KMS-11 (cell line): ENCODE results near the gene ITFG1.
"Not testable (repeated sequence)": the region's sequence is repeated elsewhere in the genome, so short reads cannot be mapped to it uniquely, and the experiment has no call there.

Source experiments
- H2AFZ ChIP-seq: fragments of 200-600 bp; sonication (generic); 2 replicates; pipeline ENCODE4 v1.6.1; 2016; ENCODE audit warnings: antibody characterized with exemption, mixed run types, low read depth
- H3K27ac ChIP-seq: fragments of 200-600 bp; sonication (generic); 2 replicates; pipeline ENCODE4 v1.6.1; 2016; ENCODE audit warnings: mild to moderate bottlenecking, mixed run types
- H3K27me3 ChIP-seq: fragments of 200-600 bp; sonication (generic); 2 replicates; pipeline ENCODE4 v1.6.1; 2017; ENCODE audit warnings: mild to moderate bottlenecking, low read depth, mixed run types, moderate library complexity; ENCODE audit not compliant: insufficient read depth
- H3K36me3 ChIP-seq: fragments of 200-600 bp; sonication (generic); 2 replicates; pipeline ENCODE4 v1.6.1; 2017; ENCODE audit warnings: mild to moderate bottlenecking, mixed run types; ENCODE audit not compliant: insufficient read depth
- H3K4me1 ChIP-seq: fragments of 200-600 bp; sonication (generic); 2 replicates; pipeline ENCODE4 v1.6.1; 2016; ENCODE audit warnings: mild to moderate bottlenecking, low read depth, mixed run types; ENCODE audit not compliant: poor library complexity, severe bottlenecking
- H3K4me2 ChIP-seq: fragments of 200-600 bp; sonication (generic); 2 replicates; pipeline ENCODE4 v1.7.0; 2016; ENCODE audit warnings: mild to moderate bottlenecking, mixed run types
- H3K4me3 ChIP-seq: fragments of 200-600 bp; sonication (generic); IDR thresholded peaks from 2 replicates; pipeline ENCODE4 v1.6.1; 2017; ENCODE audit warnings: low read depth, low read length, mixed read lengths; ENCODE audit not compliant: insufficient read depth
- H3K79me2 ChIP-seq: fragments of 200-600 bp; sonication (generic); 2 replicates; pipeline ENCODE4 v1.6.1; 2016; ENCODE audit warnings: low read depth, mixed run types; ENCODE audit not compliant: insufficient read depth
- H3K9ac ChIP-seq: fragments of 200-600 bp; sonication (generic); 2 replicates; pipeline ENCODE4 v1.6.1; 2016; ENCODE audit warnings: mild to moderate bottlenecking, mixed run types
- H4K20me1 ChIP-seq: fragments of 200-600 bp; sonication (generic); 2 replicates; pipeline ENCODE4 v1.6.1; 2016; ENCODE audit warnings: mild to moderate bottlenecking, mixed run types; ENCODE audit not compliant: insufficient read depth
- TF ChIP-seq, protein P1 (sequence below): fragments of 200-600 bp; sonication (generic); conservative IDR thresholded peaks from 2 replicates; pipeline ENCODE4 v1.6.1; 2017; ENCODE audit warnings: low read depth, mild to moderate bottlenecking, antibody characterized with exemption, low read length, moderate library complexity, mixed read lengths

The ITFG1 gene

DNA sequence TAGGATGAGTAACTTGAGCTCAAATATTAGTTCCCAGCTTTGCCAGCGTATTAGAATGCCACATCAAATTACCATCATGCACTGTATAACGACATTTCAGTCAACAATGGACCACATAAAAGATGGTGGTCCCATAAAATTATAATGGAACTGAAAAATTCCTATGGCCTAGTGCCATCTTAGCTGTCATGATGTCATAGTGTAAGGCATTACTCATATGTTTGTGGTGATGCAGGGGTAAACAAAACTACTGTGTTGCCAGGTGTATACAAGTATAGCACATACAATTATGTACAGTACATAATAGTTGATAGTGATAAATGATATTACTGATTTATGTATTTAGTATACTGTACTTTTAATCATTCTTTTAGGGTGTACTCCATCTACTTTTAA is 262.7 kb downstream of the ITFG1 start:
- no peak overlapping the region for H2AFZ ChIP-seq
- no peaks in the 10 kb centered on the region for H3K4me1 ChIP-seq
- no peak overlapping the region for H3K27ac ChIP-seq
- no peaks in the 10 kb centered on the region for H3K79me2 ChIP-seq
- H3K4me2 ChIP-seq = no peak overlapping the region
- no peak overlapping the region for H3K9ac ChIP-seq
- no peaks in the 10 kb centered on the region for H3K27me3 ChIP-seq
- no peaks in the 10 kb centered on the region for H3K36me3 ChIP-seq
- H4K20me1 ChIP-seq = no peaks in the 10 kb centered on the region
- TF ChIP-seq, protein P1, sequence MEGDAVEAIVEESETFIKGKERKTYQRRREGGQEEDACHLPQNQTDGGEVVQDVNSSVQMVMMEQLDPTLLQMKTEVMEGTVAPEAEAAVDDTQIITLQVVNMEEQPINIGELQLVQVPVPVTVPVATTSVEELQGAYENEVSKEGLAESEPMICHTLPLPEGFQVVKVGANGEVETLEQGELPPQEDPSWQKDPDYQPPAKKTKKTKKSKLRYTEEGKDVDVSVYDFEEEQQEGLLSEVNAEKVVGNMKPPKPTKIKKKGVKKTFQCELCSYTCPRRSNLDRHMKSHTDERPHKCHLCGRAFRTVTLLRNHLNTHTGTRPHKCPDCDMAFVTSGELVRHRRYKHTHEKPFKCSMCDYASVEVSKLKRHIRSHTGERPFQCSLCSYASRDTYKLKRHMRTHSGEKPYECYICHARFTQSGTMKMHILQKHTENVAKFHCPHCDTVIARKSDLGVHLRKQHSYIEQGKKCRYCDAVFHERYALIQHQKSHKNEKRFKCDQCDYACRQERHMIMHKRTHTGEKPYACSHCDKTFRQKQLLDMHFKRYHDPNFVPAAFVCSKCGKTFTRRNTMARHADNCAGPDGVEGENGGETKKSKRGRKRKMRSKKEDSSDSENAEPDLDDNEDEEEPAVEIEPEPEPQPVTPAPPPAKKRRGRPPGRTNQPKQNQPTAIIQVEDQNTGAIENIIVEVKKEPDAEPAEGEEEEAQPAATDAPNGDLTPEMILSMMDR = no peak
- H3K4me3 ChIP-seq = no peak overlapping the region

DNA sequence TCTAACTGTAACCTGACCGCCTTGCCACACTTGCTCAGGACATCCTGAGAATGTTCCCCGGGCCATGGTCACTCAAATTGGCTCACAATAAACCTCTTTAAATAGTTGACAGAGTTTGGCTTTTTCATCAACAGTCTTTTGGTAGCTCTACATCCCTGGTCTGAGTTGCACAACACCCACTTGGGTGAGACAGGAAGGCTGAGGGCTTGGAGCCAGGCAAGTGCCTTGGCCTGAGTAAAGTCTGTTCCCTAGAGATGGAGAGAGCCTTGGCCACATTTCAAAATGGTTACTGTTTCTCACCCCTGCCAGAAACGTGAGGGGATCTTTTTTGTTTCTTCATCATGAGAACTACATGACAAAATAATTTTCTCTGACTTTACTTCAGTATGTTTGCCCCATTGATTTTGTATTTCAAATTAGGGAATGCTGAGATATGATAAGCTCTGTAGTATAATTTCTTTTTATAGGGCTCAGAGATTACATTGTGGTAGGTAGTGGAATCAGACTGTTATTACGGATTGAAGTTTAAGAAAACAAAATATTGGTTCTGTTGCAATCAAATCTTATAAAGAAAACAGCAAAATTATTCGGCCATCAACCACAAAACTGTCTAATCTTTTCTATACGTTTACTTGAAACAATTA is 263.2 kb downstream of the ITFG1 start:
- Histone ChIP-seq H3K4me3 (no peak overlapping the region), H3K4me1 (no peaks in the 10 kb centered on the region), H4K20me1 (no peaks in the 10 kb centered on the region), H3K9ac (no peak overlapping the region), H3K27me3 (no peaks in the 10 kb centered on the region), H3K27ac (no peak overlapping the region), H2AFZ (no peak overlapping the region), H3K79me2 (no peaks in the 10 kb centered on the region), H3K4me2 (no peak overlapping the region), H3K36me3 (no peaks in the 10 kb centered on the region)
- TF ChIP-seq, protein P1 = no peak

DNA sequence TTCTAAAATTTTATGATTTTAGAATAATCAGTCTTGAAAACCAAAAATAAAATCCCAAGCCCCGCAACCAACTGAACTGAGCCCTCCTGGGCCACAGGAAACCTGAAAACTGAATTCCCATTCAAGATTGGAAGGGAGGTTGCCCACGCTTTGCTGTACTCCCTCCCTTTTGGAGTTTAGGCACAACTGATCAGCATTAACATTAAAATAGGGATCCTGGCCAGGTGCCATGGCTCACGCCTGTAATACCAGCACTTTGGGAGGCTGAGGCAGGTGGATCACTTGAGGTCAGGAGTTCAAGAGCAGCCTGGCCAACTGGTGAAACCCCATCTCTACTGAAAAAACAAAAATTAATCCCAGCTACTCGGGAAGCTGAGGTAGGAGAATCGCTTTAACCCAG is 264.4 kb downstream of the ITFG1 start:
- Histone ChIP-seq H3K9ac (no peak overlapping the region), H3K36me3 (no peaks in the 10 kb centered on the region), H3K4me3 (no peak overlapping the region), H3K4me2 (no peak overlapping the region), H3K27me3 (no peaks in the 10 kb centered on the region), H3K79me2 (no peaks in the 10 kb centered on the region), H3K27ac (no peak overlapping the region), H2AFZ (no peak overlapping the region), H3K4me1 (no peaks in the 10 kb centered on the region), H4K20me1 (no peaks in the 10 kb centered on the region)
- TF ChIP-seq, protein P1 = no peak

DNA sequence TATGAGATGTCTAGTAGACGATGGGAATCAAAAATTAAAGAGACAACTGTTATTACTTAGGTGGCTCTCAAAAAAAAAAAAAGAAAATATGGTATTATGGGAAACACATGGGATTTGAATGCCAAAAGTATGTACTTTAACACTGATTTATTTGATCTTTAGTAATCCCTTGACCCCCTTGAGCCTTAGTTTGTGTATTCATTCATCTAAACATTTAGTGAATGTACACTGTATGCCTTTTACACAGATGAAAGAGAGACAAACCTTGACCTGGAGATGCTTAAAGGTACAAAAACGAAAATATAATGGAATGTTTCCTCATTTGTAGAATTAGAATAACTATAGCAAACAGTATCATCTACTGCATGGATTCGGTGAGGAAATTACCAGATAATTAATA is 278.5 kb downstream of the ITFG1 start:
- no peak overlapping the region for H3K27ac ChIP-seq
- no peaks in the 10 kb centered on the region for H3K36me3 ChIP-seq
- H3K4me2 ChIP-seq = no peak overlapping the region
- no peak overlapping the region for H3K9ac ChIP-seq
- H4K20me1 ChIP-seq = no peaks in the 10 kb centered on the region
- no peak overlapping the region for H2AFZ ChIP-seq
- no peak overlapping the region for H3K4me3 ChIP-seq
- H3K27me3 ChIP-seq = no peaks in the 10 kb centered on the region
- no peaks in the 10 kb centered on the region for H3K4me1 ChIP-seq
- no peaks in the 10 kb centered on the region for H3K79me2 ChIP-seq
- TF ChIP-seq, protein P1 = no peak

DNA sequence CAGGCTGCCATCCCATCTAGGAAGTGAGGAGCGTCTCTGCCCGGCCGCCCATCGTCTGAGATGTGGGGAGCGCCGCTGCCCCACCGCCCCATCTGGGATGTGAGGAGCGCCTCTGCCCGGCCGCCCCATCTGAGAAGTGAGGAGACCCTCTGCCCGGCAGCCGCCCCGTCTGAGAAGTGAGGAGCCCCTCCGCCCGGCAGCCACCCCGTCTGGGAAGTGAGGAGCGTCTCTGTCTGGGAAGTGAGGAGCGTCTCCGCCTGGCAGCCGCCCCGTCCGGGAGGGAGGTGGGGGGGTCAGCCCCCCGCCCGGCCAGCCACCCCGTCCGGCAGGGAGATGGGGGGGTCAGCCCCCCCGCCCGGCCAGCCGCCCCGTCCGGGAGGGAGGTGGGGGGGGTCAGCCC is 279.8 kb downstream of the ITFG1 start:
- not testable (repeated sequence) for H4K20me1 ChIP-seq, H3K9ac ChIP-seq, H3K27ac ChIP-seq, H3K27me3 ChIP-seq, H3K4me1 ChIP-seq, H3K79me2 ChIP-seq, H2AFZ ChIP-seq, H3K4me2 ChIP-seq, H3K4me3 ChIP-seq, H3K36me3 ChIP-seq
